SK-N-MC (cell line): ENCODE data around the gene CTNNAL1.

Experiments
- EZH2 ChIP-seq: fragments of 200-600 bp; sonication (generic); IDR thresholded peaks from one replicate; pipeline ENCODE4 v1.6.1; 2017; ENCODE audit warnings: antibody characterized with exemption
- POLR2AphosphoS5 ChIP-seq: IDR thresholded peaks from 2 replicates; pipeline ENCODE4 v1.6.1; 2012; ENCODE audit warnings: mild to moderate bottlenecking, low read depth, low read length, borderline replicate concordance

DNA sequence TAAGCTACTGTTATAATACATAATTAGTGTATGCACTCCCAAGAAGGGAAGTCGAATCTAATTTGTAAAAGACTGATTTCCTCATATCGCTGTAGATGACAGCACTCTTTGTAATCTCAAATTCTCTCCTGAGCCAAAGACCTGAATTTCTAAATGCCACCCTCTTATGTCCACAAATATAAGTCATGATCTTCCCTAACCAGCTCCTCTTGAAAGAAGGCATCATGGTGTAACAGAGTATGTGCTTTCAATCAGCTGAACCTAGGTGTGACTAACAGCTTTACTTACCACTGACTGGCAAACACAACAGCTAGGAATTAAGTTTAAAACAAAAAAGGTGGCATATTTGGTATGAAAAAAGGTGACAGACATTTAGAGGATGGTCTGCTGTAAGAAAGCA lies 34.0 kb upstream of the CTNNAL1 start:
- no peak for TF ChIP-seq POLR2AphosphoS5
- no peak for TF ChIP-seq EZH2
